Prostate gland (tissue), 2 donors: ENCODE measurements around the gene METTL17. TPM values are rescaled to one million over a fixed set of nuclear protein-coding genes. Genes with fewer than 3 reads are reported as not detected.

ENCODE experiments used
- DNase-seq: peaks from one replicate; pipeline ENCODE4 v3.0.0-alpha.2; 2019; ENCODE audit warnings: low spot score
- H3K27ac ChIP-seq, 2 donors: fragments of 200-600 bp; sonication (generic); 2 replicates each; pipeline ENCODE4 v1.5.1; 2017 to 2019
- H3K27me3 ChIP-seq: fragments of 200-600 bp; sonication (generic); replicated peaks from 2 replicates; pipeline ENCODE4 v1.5.1; 2019; ENCODE audit not compliant: insufficient read depth
- H3K36me3 ChIP-seq, 2 donors: fragments of 200-600 bp; sonication (generic); 1 replicate in 1 of 2; 2 replicates in 1 of 2; pipeline versions ENCODE4 v1.5.1 to v1.8.1; 2017 to 2019
- H3K4me1 ChIP-seq: fragments of 200-600 bp; sonication (generic); replicated peaks from 2 replicates; pipeline ENCODE4 v1.5.1; 2019
- H3K4me3 ChIP-seq, 2 donors: fragments of 200-600 bp; sonication (generic); 2 replicates each; pipeline ENCODE4 v1.5.1; 2017 to 2019
- H3K9me3 ChIP-seq: fragments of 200-600 bp; sonication (generic); 2 replicates; pipeline ENCODE4 v1.5.1; 2017
- POLR2A ChIP-seq: fragments of 450-650 bp; IDR thresholded peaks from one replicate; pipeline ENCODE4 v1.6.1; 2016; ENCODE audit warnings: antibody characterized with exemption, mild to moderate bottlenecking
- POLR2AphosphoS5 ChIP-seq: sonication (generic); formaldehyde crosslinking; IDR thresholded peaks from one replicate; pipeline ENCODE4 v1.6.1; 2017; ENCODE audit warnings: antibody characterized with exemption
- WGBS: methylation state at CpG from one replicate; pipeline ENCODE4 v1.1.5; 2018; 5-methylcytosine and 5-hydroxymethylcytosine counted together
- intact Hi-C: fragments of 100-400 bp; cut with DNase I; formaldehyde crosslinking; loops from one replicate; pipeline ENCODE4 v1.14.2; 2022
- total RNA-seq, 2 donors: library from RNA; depleted of rRNA; stranded (reverse); fragments of >200 nt; gene quantifications; one replicate each; pipeline ENCODE4 v1.1.0, GENCODE V29; 2016
- TF ChIP-seq, protein P1 (sequence below), 4 experiments: fragments of 200-600 bp in 2 of 4; fragments of 450-650 bp in 2 of 4; sonication (generic) in 2 of 4; IDR thresholded peaks; 1 replicate in 3 of 4; 2 replicates in 1 of 4; pipeline ENCODE4 v1.5.1; 2016 to 2019; ENCODE audit warnings: antibody characterized with exemption in 4 of 4, mild to moderate bottlenecking in 2 of 4, moderate library complexity in 2 of 4

METTL17 gene
- total RNA-seq, 2 donors from 2014 or later, result 60.3 to 74.5 TPM

DNA sequence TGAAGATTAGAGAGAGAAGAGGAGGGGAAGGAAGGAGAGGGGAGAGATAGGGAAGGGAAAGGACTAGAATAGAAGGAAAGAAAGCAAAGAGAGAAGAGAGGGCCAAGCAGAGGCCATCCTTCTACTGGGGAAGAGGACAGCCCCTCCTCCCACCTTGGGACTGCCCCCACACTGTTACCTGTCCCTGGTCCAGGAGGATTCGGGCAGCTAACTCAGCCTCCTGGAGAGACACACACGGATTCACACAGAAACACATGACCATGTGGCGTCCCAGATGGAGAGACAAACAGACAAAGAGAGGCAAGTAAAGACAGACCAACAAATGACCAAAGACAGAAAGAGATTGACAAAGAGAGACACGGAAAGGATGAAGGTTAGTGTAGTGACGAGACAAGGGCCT, 32.9 kb downstream of the METTL17 start:
- no peaks in the 10 kb centered on the region for H3K27me3 ChIP-seq
- H3K4me1 ChIP-seq, result peaks cover 4% of the 10 kb centered on the region
- H3K9me3 ChIP-seq, result no peaks in the 10 kb centered on the region
- intact Hi-C loops, result no loop called here
- H3K36me3 ChIP-seq, result no peaks in the 10 kb centered on the region
- no peak for DNase-seq
- H3K4me3 ChIP-seq, result no peak overlapping the region
- TF ChIP-seq, protein P1, sequence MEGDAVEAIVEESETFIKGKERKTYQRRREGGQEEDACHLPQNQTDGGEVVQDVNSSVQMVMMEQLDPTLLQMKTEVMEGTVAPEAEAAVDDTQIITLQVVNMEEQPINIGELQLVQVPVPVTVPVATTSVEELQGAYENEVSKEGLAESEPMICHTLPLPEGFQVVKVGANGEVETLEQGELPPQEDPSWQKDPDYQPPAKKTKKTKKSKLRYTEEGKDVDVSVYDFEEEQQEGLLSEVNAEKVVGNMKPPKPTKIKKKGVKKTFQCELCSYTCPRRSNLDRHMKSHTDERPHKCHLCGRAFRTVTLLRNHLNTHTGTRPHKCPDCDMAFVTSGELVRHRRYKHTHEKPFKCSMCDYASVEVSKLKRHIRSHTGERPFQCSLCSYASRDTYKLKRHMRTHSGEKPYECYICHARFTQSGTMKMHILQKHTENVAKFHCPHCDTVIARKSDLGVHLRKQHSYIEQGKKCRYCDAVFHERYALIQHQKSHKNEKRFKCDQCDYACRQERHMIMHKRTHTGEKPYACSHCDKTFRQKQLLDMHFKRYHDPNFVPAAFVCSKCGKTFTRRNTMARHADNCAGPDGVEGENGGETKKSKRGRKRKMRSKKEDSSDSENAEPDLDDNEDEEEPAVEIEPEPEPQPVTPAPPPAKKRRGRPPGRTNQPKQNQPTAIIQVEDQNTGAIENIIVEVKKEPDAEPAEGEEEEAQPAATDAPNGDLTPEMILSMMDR (IDR thresholded peaks at IDR 0.05), result no peak
- no peak for TF ChIP-seq POLR2A
- peak overlapping the region; percentile 87 to 95 for H3K27ac ChIP-seq
- 52% methylated on average over 5 of the region's 5 CpGs for WGBS

DNA sequence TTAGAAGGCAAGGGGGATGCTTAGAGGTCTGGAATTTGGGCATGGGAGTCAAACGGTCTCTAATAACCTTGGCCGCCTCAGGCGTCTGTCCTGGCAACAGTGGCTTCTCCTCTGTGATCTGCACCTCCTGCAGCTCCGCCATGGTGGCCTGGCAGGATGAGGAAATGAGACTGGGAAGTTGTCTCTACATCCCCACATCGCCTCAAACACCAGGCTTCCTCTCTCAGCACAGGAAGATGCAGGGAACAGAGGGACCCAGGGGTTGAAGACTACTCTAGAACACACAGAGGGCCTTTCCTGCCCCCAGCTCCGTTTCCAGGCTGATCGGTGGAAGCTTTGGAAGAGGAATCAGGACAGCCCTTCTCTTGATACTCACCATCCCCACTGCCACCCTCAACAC, 33.4 kb downstream of the METTL17 start:
- H3K27ac ChIP-seq, result peak overlapping the region; percentile 87 to 95
- intact Hi-C loops, result no loop called here
- H3K4me3 ChIP-seq, result peak overlapping the region in 1 of 2 donors; percentile 84
- H3K36me3 ChIP-seq, result no peaks in the 10 kb centered on the region
- TF ChIP-seq POLR2AphosphoS5 (no peak), POLR2A (no peak)
- TF ChIP-seq, protein P1 (IDR thresholded peaks at IDR 0.05), result no peak
- WGBS, result 43% methylated on average over 7 of the region's 7 CpGs
- no peak for DNase-seq
- no peaks in the 10 kb centered on the region for H3K9me3 ChIP-seq
- H3K4me1 ChIP-seq, result peaks cover 4% of the 10 kb centered on the region
- no peaks in the 10 kb centered on the region for H3K27me3 ChIP-seq

DNA sequence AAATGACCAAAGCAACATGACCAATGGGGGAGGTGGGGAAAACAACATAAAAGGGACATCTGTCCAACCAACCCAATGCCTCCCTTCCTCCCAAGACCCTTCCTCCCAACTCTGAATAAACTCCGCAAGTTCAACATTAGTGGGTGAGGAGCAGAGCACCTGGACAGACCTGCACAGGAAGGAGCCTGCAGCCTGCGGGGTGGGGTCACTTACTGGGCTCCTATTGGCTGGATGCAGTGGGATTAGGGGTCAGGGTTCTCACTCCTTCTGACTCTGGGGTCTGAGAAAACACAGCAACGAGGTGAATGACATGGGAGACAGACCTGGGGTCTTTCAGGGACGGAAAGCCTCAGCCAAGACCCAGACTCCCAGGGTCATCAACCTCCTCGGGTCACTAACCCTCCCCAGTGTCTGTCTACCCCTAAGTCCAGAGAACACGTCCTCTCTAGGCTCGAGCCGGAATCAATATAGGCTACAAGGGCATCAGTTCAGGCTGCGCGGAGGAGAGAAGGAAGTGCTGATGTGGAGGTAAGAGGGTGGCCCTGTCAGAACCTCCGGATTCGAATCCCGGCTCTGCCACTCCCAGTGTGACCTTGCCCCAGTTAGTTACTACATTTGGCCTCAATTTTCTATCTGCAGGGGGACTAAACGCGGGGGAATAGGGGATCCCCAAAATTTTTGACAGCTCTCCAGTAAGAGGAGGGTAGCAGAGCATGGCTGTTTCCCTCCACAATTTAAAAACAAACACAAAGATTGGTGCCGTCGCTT, 34.2 kb downstream of the METTL17 start:
- Histone ChIP-seq H3K27me3 (no peaks in the 10 kb centered on the region), H3K36me3 (no peaks in the 10 kb centered on the region), H3K4me3 (peak overlapping the region; percentile 70 to 84), H3K4me1 (peaks cover 4% of the 10 kb centered on the region), H3K27ac (peak overlapping the region; percentile 87 to 95), H3K9me3 (no peaks in the 10 kb centered on the region)
- 10% methylated on average over 17 of the region's 17 CpGs for WGBS
- no peak for TF ChIP-seq POLR2AphosphoS5
- TF ChIP-seq POLR2A, result no peak
- TF ChIP-seq, protein P1 (IDR thresholded peaks at IDR 0.05), result no peak
- intact Hi-C loops, result loop anchor here (2.0 kb wide), 1 partner anchor 15 kb away; no protein-coding TSS in a partner anchor
- no peak for DNase-seq

DNA sequence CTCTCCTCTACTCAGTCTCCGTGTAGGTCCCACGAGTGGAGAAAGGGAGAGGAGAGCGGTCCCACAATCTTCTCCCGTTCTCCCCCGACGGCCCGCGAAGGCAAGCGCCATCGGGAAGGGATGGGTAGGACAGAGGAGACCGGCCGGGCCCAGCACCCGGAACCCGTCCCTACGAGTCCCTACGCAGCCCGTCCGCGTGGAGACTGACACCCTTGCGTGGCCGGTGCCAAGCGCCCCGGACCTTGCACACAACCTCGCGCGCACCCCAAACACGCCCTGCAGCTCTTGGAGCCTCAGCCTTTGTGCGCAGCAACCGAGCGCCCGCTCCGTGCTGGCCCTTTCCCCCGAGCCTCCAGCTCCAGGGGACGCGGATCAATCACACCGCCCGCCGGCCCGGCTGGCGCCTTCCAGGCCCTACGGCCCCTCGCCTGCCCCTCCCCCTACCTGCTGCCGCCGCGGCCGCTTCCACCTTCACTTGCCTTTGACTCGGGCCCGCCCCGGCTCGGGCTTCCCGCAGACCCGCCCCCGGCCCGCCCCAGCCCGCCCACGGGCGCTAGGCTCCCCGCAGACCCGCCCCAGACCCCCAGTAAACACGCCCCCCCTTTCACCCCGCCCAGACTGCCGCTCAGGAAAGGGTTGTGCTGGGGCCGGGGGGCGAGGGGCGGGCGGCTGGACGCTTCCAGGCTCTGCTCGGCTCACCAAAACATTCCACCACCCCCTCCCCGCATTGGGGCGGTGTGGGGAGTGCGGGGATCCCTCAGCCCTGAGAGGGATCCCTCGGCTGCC, 35.0 kb downstream of the METTL17 start, which contains the start of gene NDRG2:
NDRG2 (minus strand) TSS at position 477 of the 786 bp plus-strand sequence. CDS start 1,746 bp downstream, outside the sequence.
- H3K4me3 ChIP-seq, result peak within 1 kb of the TSS; percentile 70 to 84
- no peaks in the 10 kb centered on the region for H3K27me3 ChIP-seq
- peaks cover 4% of the 10 kb centered on the region for H3K4me1 ChIP-seq
- TF ChIP-seq POLR2AphosphoS5, result peak; percentile 66
- TF ChIP-seq, protein P1 (IDR thresholded peaks at IDR 0.05), result peak in 1 of 4 experiments; percentile 8
- TF ChIP-seq POLR2A, result peak; percentile 82
- under 1% methylated on average over 53 of the region's 72 CpGs for WGBS
- peak; percentile 84 for DNase-seq
- no peaks in the 10 kb centered on the region for H3K36me3 ChIP-seq
- peak within 1 kb of the TSS; percentile 87 to 95 for H3K27ac ChIP-seq
- intact Hi-C loops, result loop anchor here (2.0 kb wide), 1 partner anchor 14 kb away; no protein-coding TSS in a partner anchor
- H3K9me3 ChIP-seq, result no peaks in the 10 kb centered on the region
